ENCODE measurements around the gene CCDC34.
"Not testable (repeated sequence)": the region's sequence is repeated elsewhere in the genome, so short reads cannot be mapped to it uniquely, and the experiment has no call there.

CCDC34 gene

DNA sequence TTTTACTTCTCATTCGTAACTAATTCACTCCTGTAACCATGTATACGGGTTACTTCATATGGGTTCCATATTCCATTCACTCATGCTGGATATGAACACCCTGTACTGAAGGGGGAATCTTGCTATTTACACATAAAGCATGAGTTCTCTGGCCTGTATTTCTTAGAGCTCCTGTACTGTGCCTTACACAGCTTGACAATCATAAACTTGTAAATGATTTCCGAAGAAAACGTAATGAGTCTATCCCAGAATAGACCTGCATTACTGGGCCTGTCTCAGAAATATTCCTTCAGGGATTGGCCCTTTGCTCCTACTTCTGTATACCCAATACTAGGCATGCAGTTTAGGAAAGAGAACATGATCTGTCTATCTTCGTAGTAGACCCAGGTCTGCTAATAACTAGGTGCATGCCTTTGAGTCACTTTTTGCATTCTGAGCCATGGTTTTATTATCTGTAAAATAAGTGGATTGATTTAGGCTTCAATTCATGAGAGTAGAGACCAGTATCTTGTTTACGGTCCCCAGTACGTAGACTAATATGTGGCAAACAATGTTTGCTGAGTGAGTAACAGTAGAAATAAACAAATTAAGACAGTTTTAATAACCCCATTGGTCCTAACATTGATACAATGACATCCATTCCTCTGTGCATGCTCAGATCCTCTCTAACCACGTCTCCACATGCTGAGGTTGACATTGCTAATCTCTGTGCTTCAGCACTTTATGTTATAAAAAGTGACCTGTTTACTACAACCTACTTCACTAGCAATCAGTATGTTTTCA is 1.2 kb downstream of the CCDC34 start:
- no peak for DNase-seq (ENCODE audit: low spot score)

DNA sequence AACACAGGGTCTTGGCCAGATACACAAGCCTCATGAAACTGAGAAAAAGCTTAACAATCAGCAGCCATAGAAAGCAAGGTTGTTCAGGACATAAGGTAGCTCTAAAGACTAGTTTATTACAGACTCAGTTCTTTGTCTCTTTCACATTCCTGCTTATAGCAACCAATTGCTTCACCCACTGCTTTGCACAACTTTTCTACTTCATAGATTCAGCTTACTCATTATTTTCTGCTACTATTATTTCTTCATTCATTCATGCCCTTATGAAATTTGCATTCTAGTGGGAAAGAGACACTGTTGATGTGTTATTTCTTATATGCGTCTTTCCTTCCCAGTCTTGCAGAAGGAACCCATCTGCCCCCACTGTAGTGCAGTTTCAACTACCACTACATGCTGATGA is 4.7 kb downstream of the CCDC34 start:
- no peak for DNase-seq (ENCODE audit: low spot score)

DNA sequence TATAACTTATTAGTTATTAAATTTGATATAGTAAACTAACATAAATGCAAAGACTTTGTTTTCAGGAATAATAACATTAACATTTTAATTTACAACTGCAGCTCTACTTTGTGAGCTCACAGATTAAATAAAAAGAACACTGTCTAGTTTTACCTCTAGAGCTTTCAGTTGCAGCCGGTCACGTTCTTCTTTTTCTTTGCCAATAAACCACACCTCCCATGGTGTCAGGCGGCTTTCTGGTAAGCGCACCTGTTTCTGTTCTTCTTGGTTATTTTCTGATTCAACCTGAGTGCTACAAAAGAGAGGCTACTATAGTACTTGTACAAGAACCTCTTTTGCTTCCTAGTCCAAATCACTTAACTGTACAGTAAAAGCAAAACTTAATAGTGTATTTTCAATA is 5.8 kb downstream of the CCDC34 start:
- no peak for DNase-seq (ENCODE audit: low spot score)

DNA sequence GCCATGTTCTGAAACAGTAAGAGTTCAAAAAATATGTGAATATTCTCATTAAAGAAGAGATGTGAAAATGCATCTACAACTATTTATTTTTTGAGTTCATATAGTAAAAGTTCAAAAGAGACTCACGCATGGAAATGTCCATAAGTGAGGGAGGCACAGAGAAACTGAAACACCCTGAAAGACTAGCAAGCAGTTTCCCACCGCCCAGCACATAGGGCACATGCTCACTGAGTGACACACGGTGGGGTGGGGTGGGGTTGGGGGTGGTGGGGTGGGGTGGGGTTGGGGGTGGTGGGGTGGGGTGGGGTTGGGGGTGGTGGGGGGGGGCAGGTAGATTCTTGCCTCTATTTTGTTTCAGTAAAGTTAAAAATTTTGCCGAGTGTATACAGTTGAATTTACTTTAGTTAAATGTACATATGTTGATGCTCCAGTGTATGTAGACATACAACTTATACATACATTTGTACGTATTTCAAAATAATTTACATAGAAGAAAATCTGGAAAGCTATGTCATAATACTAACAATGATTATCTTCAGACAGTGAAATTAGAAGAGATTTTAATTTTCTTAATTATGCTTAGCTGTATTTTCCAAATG is 6.3 kb downstream of the CCDC34 start:
- DNase-seq (ENCODE audit: low spot score): no peak

DNA sequence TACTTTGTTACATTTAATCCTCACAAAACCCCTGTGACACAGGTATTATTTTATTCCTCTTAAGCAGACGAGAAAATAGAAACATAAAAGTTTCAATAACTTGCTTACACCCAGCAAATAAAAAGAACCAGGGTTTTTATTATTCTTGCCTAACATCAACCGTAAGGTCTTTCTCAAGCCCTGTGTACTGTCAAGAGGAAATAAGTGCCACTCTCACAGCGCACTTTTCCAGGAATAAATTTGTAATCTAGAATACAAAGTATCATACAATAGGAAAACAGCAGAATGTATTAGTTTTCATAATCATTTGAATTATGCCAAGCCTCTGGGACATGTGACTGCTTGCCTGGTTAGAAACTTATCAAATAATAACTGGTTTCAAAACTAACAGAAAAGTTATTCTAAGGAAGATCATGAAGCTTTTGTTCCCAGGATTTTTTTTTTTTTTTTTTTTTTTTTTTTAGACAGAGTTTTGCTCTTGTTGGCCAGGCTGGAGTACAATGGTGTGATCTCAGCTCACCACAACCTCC is 7.4 kb downstream of the CCDC34 start:
- no peak for DNase-seq (ENCODE audit: low spot score)

DNA sequence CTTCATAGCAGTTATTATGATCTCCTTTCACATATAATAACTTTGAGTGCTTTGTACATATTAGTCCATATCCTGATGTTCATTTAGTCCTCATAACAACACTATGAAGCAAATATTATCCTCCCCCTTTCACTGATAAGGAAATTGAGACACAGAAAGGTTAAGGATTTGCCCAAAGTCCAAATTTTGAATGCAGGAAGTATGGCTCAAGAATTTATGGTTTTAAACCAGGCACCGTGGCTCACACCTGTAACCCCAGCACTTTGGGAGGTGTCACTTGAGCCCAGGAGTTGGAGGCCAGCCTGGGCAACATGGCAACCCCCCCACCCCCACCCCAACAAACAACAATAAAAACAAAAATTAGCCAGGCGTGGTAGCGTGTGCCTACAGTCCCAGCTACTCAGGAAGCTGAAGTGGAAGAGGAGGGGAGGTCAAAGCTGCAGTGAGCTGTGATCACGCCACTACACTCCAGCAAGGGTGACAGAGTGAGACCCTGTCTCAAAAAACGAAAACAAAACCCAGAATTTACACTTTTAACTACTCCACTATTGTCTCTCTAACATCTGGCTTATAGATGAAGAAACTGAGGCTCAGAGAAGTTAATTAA is 8.6 kb downstream of the CCDC34 start:
- DNase-seq (ENCODE audit: low spot score): no peak

DNA sequence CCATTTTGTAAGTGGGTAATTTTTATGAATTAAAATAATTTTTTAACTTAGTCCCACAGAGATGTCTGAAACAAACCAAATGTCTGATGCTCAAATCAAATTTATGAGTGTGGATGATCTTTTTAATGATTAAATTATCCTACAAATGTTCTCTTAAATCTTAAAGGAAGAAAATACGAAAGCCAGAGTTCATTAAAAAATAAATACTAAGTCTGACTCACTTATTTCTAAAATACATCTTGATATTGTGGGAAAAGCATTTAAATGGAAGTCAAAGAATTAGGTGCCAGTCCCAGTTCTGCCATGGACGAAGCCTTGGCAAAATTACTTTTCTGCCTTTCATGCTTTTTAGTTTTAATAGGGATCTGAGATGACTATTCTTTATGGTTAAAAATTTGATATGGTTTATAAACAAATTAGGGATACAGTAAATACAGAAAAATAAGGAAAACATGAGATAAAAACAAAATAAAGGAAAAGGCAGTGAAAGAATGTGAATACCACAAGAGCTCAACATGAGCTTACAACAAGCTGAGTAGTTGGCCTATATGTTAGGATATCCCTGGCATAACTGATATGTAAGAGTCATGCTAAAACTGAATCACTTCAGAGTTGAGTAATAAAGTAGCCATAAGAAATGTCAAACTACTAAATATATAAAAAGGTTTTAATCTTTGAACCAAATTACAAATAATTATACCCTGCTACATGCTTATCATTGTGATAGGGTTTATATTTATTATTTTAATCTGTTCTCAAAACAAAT is 9.2 kb downstream of the CCDC34 start:
- no peak for DNase-seq (ENCODE audit: low spot score)

DNA sequence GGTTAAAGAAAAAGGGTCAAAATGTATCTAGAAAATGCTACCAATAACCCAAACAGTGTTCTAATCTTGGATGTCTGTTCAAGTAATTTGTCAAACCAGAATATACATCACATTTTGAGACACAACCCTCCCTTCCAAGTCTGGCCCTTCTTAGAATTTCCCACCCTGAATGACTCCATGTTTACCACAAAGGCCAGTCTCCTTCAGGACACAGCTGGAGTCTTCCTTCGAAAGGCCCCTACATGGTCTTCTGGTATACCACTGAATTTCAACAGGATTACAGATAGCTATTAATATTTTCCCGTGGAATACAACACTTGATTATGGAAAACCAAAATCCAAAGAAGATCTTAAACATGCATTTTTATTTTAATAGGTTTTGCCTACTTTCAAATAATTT is 10.2 kb downstream of the CCDC34 start:
- DNase-seq (ENCODE audit: low spot score): no peak

DNA sequence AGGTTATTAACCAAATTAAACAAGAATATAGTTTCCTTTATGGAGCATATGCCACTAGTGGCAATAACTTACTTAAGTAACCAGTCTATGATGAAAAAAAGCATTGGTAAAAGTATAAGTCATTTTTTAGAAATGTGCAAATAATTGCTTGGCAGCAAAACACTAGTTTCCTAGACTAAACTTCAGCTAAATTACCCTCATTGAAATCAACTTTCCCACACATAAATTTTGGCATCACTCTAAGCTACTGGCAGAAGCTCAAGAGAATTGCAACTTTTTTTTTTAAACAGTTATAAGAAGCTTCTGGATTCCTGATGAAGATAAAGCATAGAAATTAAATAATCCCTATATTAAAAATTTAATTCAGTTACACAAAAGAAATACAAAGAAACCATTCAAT is 12.5 kb downstream of the CCDC34 start:
- DNase-seq (ENCODE audit: low spot score): no peak

DNA sequence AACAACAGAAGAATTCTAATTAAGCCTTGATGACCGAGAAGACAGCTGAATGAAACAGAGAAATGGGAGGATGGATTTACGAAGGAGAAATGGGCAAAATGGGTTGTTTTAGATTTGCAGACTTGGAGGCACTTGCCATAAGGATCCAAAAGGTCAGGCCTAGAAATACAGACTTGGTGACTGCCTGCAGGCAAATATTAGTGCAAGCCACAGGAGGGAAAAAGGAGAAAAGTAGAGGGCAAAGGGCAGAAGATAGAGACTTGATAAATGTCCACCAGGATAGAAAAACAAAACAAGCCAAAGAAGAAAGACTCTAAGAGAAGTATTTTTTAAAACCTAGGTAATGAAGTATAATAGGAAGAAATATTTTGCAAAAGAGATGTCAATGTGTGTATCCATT is 13.1 kb downstream of the CCDC34 start:
- DNase-seq (ENCODE audit: low spot score): no peak

DNA sequence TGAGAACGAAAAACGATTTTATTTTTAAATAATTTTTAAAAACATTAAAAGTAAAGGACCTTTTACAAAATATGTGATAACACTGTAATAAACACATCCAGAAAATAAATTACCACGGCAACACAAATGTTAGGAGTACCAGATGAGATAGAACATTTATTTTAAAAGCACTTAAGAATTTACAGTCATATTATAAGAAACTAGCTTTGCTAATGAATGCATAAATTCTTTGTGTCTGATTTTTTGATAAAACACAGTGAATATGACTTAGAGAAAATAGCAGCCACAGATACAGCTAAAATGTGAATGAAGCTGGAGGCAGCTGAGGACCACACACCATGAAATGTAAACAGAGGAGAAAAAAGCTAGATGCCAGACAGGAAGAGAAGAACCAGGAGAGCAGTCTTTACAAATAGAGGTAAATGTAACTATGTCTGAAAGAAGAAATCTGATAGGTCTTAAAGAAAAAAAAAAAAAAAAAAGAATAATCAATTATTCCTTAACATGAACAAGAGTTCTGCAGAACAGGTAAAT is 14.6 kb downstream of the CCDC34 start:
- no peak for DNase-seq (ENCODE audit: low spot score)

DNA sequence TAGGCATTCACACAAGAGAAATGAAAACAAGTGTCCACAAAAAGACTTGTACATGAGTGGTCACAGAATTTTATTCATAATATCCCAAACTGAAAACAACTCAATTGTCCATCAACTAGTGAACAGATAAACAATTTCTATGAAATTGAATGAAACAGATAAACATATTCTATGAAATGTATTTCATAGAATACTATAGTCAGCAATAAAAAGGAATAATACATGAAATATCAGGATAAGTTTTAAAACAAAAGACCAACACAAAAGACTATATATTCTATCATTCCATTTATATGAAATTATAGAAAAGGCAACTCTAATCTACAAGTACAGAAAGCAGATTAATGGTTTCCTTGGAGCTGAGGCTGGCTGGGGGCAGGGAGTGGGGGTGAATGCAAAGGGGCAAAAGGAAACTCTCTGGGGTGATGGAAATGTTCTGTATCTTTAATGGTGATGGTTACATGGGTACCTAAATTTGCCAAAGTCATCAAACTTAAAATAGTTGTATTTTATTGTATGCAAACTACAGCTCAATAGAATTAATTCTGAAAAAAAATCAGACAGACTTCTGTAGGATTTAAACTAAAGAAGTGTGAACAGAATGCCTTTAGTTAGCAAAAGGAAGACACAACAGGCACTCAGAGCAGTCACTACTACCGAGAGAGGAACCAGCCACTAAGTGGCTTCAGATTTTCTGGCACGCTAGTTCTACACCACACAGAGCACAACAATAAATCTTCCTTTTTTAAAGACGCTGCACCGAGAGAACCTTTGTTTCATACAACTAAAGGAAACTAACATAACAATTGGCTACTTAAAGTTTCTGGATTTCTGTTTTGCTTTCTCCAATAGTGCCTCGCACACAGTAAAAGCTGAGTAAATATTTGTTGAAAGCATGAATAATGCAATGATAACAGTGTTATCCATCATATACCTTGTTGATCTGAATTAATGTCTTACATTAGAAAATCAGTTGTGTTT is 15.4 kb downstream of the CCDC34 start:
- DNase-seq (ENCODE audit: low spot score): no peak

DNA sequence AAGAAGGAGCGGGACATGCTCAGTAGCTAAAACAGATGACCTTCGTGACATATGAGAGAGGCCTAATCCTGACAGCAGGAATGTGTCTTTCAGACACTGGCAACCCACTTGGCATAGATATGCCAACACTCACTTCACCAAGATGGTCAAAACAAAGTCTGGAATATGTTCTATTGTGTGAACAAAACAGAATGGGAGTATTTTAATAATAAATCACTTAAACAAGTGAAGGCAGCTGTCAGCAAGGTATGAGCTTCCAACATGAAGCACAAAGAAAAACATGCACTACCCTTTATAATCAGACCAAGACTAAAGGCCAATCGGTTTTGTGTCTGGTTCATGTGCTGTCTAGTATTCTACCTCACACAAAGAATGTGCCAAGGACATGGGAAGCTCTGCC is 23.1 kb downstream of the CCDC34 start:
- DNase-seq (ENCODE audit: low spot score): no peak

DNA sequence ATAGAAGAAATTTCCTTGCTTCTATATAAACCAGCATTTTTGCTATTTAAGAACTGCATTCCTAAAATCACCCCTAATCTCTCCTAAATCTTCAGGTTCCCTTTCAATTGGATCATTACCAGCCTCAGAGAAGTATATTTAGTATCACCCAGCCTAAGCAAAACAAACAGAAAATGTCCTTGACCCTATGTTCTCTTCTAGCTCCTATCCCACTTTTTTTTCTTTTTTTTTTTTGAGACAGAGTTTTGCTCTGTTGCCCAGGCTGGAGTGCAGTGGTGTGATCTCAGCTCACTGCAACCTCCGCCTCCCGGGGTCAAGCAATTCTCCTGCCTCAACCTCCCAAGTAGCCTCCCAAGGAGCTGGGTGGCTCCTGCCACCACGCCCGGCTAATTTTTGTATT is 28.3 kb downstream of the CCDC34 start:
- DNase-seq (ENCODE audit: low spot score): not testable (repeated sequence)

DNA sequence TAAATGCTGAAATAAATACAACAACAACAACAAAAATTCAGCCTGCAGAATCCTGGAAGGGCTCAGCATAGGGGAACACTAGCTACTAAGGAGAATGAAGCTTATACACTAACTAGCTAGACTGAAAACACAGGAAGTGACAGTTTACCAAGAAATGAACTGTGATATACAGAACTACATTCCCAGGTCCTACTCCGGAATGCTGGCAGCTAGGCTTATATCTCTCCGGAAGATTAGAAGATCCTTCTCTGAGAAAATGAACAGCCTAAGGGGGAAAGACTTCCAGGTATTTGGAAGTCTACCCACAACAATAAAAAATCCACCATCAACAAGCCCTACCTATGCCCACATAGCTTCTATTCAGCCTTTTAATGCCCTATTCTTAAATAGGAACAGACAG is 31.0 kb downstream of the CCDC34 start:
- peak; percentile 11 for DNase-seq (ENCODE audit: low spot score)

DNA sequence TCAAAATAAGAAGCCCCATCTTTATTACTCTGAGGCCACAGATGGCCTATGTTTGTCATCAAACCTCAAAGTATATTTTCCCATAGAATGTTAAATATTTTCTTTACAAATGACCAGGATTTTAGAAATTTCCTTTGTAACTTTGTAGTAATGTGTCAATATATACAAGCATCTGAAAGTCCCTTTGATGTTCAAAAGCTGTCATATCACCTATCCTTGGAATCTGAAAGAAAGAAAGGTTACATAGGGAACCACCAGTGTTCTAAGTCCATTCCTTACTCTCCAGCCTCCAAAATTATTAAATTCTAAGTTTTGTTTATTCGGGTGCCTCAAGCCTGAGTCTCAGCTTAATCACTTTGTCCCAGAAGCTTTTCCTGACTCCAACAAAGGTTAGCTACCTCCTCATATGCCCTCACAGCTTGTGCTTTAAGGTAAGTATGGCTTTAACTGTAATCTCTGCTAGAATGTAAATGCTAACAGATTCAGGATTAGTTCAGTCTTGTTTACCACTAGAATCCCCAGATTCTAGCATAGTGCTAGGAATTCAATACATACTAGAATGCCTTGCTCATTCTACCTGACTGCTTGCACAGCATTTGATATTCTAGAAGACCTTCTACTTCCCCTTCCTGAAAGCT is 32.3 kb downstream of the CCDC34 start:
- no peak for DNase-seq (ENCODE audit: low spot score)

DNA sequence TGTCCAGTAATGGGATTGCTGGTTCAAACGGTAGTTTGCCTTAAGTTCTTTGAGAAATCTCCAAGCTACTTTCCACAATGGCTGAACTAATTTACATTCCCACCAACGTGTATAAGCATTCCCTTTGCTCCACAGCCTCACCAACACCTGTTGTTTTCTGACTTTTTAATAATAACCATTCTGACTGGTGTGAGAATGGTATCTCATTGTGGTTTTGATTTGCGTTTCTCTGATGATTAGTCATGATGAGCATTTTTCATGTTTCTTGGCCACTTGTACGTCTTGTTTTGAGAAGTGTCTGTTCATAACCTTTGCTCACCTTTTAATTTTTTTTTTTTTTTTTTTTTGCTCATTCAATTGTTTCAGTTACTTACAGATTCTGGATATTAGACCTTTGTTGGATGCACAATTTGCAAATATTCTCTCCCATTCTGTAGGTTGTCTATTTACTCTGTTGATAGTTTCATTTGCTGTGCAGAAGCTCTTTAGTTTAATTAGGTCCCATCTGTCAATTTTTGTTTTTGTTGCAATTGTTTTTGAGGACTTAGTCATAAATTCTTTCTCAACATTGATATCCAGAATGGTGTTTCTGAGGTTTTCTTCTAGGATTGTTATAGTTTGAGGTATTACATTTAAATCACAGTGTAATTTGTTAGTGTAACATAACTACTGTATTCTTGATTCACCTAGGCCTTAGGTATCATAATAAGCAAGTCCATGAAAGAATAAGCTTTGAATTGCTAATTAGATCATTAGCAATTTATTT is 33.0 kb downstream of the CCDC34 start:
- DNase-seq (ENCODE audit: low spot score): no peak

DNA sequence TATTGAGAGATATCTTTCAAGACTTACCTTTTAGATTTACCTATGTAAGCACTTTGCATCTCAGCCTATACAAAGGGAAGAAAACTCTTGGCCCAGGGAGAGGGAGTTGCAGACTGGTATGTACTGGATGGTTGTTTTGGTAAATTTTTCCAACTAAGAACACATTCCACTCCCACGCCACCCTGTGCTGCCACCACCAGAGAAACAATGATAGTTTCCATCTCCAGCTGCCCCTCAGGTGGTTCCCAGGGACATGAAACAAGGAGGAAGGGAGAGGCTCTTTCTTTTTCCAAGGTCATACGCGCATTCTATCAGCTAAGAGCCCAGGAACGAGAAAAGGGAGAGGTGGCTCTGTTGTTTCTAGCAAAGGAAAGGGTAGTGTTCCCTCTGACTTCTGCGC is 34.4 kb downstream of the CCDC34 start:
- no peak for DNase-seq (ENCODE audit: low spot score)

DNA sequence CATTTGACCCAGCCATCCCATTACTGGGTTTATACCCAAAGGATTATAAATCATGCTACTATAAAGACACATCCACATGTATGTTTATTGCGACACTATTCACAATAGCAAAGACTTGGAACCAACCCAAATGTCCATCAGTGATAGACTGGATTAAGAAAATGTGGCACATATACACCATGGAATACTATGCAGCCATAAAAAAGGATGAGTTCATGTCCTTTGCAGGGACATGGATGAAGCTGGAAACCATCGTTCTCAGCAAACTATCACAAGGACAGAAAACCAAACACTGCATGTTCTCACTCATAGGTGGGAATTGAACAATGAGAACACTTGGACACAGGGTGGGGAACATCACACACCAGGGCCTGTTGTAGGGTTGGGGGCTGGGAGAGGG is 36.0 kb downstream of the CCDC34 start:
- not testable (repeated sequence) for DNase-seq (ENCODE audit: low spot score)

DNA sequence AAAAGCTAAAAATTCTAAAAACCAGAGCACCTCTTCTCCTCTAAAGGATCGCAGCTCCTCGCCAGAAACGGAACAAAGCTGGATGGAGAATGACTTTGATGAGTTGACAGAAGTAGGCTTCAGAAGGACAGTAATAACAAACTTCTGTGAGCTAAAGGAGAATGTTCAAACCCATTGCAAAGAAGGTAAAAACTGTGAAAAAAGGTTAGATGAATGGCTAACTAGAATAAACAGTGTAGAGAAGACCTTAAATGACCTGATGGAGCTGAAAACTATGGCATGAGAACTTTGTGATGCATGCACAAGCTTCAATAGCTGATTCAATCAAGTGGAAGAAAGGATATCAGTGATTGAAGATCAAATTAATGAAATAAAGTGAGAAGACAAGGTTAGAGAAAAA is 40.8 kb downstream of the CCDC34 start:
- not testable (repeated sequence) for DNase-seq (ENCODE audit: low spot score)
